OCI-LY7 (cell line): ENCODE results near the gene MORN5. TPM values are rescaled to one million over a fixed set of nuclear protein-coding genes. Genes with fewer than 3 reads are reported as not detected.

Experiments used
- BruUV-seq: library from RNA; stranded (reverse); fragments of 400-500 nt; replicated peaks from 2 replicates; lab custom pipeline; 2021; lab: Mats Ljungman, UMichigan
- CTCF ChIA-PET: fragments of 300-600 bp; sonication (Branson Sonifier 250); formaldehyde crosslinking; loops from one replicate; lab custom pipeline; 2022; ENCODE audit warnings: antibody characterized with exemption; ENCODE audit not compliant: unreplicated experiment; lab: Charles Lee
- POLR2A ChIA-PET: fragments of 300-600 bp; sonication (Branson Sonifier 250); formaldehyde crosslinking; loops from one replicate; lab custom pipeline; 2022; ENCODE audit warnings: antibody characterized with exemption; lab: Charles Lee
- DNase-seq: peaks from one replicate; pipeline ENCODE4 v3.0.0-alpha.2; 2015; ENCODE audit warnings: low spot score
- H2AFZ ChIP-seq: fragments of 200-600 bp; sonication (generic), shearing (Covaris generic); 2 replicates; pipeline ENCODE4 v1.6.1; 2014; ENCODE audit warnings: mild to moderate bottlenecking, antibody characterized with exemption, low read length, moderate library complexity
- H3K27ac ChIP-seq: fragments of 200-600 bp; sonication (generic); 2 replicates; pipeline ENCODE4 v1.5.1; 2014; ENCODE audit warnings: mixed run types, low read depth, mild to moderate bottlenecking, moderate library complexity, low read length, inconsistent platforms; ENCODE audit not compliant: poor library complexity, severe bottlenecking
- H3K36me3 ChIP-seq: fragments of 200-600 bp; sonication (generic); 2 replicates; pipeline ENCODE4 v1.6.1; 2014; ENCODE audit warnings: mild to moderate bottlenecking, antibody characterized with exemption, low read length, moderate library complexity, mixed read lengths; ENCODE audit not compliant: insufficient read depth
- H3K4me1 ChIP-seq: fragments of 200-600 bp; sonication (generic); 2 replicates; pipeline ENCODE4 v1.5.1; 2014; ENCODE audit warnings: mild to moderate bottlenecking, low read length; ENCODE audit not compliant: insufficient read depth, poor library complexity, severe bottlenecking
- H3K4me2 ChIP-seq: fragments of 200-600 bp; sonication (generic); 2 replicates; pipeline ENCODE4 v1.6.1; 2014; ENCODE audit warnings: mild to moderate bottlenecking, low read length
- H3K4me3 ChIP-seq: fragments of 200-600 bp; sonication (generic); 2 replicates; pipeline ENCODE4 v1.5.1; 2014; ENCODE audit warnings: mild to moderate bottlenecking, low read depth, low read length; ENCODE audit not compliant: poor library complexity, severe bottlenecking
- H3K79me2 ChIP-seq: fragments of 200-600 bp; sonication (generic); 2 replicates; pipeline ENCODE4 v1.6.1; 2016; ENCODE audit warnings: low read depth, mild to moderate bottlenecking, low read length, moderate library complexity, mixed read lengths; ENCODE audit not compliant: insufficient read depth
- H3K9me2 ChIP-seq: fragments of 200-600 bp; sonication (generic); 2 replicates; pipeline ENCODE4 v1.6.1; 2016; ENCODE audit warnings: mild to moderate bottlenecking, low read length, mixed read lengths; ENCODE audit not compliant: insufficient read depth
- H3K9me3 ChIP-seq: fragments of 200-600 bp; sonication (generic); 2 replicates; pipeline ENCODE4 v1.6.1; 2014; ENCODE audit warnings: mild to moderate bottlenecking, mixed run types, low read length, mixed read lengths
- H4K20me1 ChIP-seq: fragments of 200-600 bp; sonication (generic); 2 replicates; pipeline ENCODE4 v1.6.1; 2014; ENCODE audit warnings: mild to moderate bottlenecking, antibody characterized with exemption, low read length, moderate library complexity, mixed read lengths; ENCODE audit not compliant: insufficient read depth
- EZH2phosphoT487 ChIP-seq: fragments of 200-600 bp; sonication (generic); IDR thresholded peaks from 2 replicates; pipeline ENCODE4 v1.6.1; 2018; ENCODE audit warnings: low read depth, borderline replicate concordance, mild to moderate bottlenecking, mixed run types, antibody characterized with exemption, low read length, moderate library complexity, mixed read lengths
- intact Hi-C: fragments of 100-400 bp; cut with micrococcal nuclease; formaldehyde crosslinking; loops from one replicate; pipeline ENCODE4 v1.10.0; 2022; ENCODE audit not compliant: unreplicated experiment
- total RNA-seq, 2 experiments: library from RNA; depleted of rRNA in 1 of 2; stranded (reverse); fragments of >200 nt in 1 of 2; shearing (Covaris generic) in 1 of 2; gene quantifications; 2 replicates each; pipeline ENCODE4 v1.2.3, GENCODE V29; 2014 to 2022
- TF ChIP-seq, protein P1 (sequence below): fragments of 200-600 bp; sonication (generic); conservative IDR thresholded peaks from 2 replicates; pipeline ENCODE4 v1.5.1; 2014; ENCODE audit warnings: mild to moderate bottlenecking, antibody characterized with exemption, low read length, moderate library complexity, mixed read lengths

Gene MORN5
- total RNA-seq, 2 experiments from 2014 or later: not detected

DNA sequence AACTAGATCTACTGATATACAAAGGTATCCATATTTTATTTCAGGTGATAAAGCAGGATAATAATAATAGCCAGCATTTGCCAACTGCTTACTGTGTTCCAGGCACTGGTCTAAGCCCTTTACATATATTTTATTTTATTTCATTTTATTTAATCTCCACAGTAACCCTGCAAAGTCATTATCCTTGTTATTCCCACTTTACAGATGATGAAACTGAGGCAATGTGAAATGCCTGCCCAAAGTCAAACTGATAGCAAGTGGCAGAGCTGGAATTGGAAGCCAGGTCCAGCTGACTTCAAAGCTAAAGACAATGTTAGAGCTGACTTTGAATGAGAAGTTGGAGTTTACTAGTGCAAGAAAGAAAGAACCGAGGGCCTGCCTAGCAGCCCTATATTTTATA lies 24.8 kb downstream of the MORN5 start:
- no peaks in the 10 kb centered on the region for H3K9me2 ChIP-seq
- BruUV-seq: no TSS peak
- intact Hi-C loops: no loop called here
- H2AFZ ChIP-seq: no peak overlapping the region
- H4K20me1 ChIP-seq: no peaks in the 10 kb centered on the region
- CTCF ChIA-PET: no interaction called here
- POLR2A ChIA-PET: no interaction called here
- no peaks in the 10 kb centered on the region for H3K36me3 ChIP-seq
- no peak for TF ChIP-seq EZH2phosphoT487
- TF ChIP-seq, protein P1, sequence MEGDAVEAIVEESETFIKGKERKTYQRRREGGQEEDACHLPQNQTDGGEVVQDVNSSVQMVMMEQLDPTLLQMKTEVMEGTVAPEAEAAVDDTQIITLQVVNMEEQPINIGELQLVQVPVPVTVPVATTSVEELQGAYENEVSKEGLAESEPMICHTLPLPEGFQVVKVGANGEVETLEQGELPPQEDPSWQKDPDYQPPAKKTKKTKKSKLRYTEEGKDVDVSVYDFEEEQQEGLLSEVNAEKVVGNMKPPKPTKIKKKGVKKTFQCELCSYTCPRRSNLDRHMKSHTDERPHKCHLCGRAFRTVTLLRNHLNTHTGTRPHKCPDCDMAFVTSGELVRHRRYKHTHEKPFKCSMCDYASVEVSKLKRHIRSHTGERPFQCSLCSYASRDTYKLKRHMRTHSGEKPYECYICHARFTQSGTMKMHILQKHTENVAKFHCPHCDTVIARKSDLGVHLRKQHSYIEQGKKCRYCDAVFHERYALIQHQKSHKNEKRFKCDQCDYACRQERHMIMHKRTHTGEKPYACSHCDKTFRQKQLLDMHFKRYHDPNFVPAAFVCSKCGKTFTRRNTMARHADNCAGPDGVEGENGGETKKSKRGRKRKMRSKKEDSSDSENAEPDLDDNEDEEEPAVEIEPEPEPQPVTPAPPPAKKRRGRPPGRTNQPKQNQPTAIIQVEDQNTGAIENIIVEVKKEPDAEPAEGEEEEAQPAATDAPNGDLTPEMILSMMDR: no peak
- H3K79me2 ChIP-seq: no peaks in the 10 kb centered on the region
- DNase-seq: no peak
- no peaks in the 10 kb centered on the region for H3K4me1 ChIP-seq
- no peaks in the 10 kb centered on the region for H3K9me3 ChIP-seq
- no peak overlapping the region for H3K4me2 ChIP-seq
- H3K27ac ChIP-seq: no peak overlapping the region
- no peak overlapping the region for H3K4me3 ChIP-seq

DNA sequence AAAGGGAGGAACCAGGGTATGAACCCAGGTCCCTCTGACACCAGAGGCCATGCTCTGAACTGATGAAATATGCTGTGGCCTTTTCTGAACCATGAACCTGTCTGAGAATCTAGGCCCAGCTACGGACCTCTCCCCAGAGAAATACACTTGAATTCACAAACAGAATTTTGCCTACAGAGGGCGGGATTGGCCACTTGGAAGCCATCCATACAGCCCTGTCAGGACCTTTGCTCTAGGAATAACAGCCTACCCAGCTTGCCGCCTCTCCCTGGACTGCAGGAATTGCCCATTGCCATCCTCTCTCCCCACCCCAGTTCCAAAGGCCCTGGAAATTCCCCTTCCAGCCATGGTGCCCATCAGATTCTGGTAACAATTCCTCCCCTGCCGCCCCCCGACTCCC lies 26.6 kb downstream of the MORN5 start:
- no peaks in the 10 kb centered on the region for H3K4me1 ChIP-seq
- H3K9me3 ChIP-seq: no peaks in the 10 kb centered on the region
- no peaks in the 10 kb centered on the region for H3K9me2 ChIP-seq
- H3K4me2 ChIP-seq: no peak overlapping the region
- no peaks in the 10 kb centered on the region for H3K79me2 ChIP-seq
- CTCF ChIA-PET: no interaction called here
- intact Hi-C loops: no loop called here
- no peaks in the 10 kb centered on the region for H3K36me3 ChIP-seq
- BruUV-seq: no TSS peak
- POLR2A ChIA-PET: interaction anchor here (0.7 kb wide), 2 partner anchors 32 to 644 kb away, joined by 3 read pairs; no protein-coding TSS in a partner anchor
- DNase-seq: no peak
- no peak overlapping the region for H2AFZ ChIP-seq
- H4K20me1 ChIP-seq: no peaks in the 10 kb centered on the region
- TF ChIP-seq, protein P1: no peak
- no peak for TF ChIP-seq EZH2phosphoT487
- no peak overlapping the region for H3K4me3 ChIP-seq
- H3K27ac ChIP-seq: no peak overlapping the region

DNA sequence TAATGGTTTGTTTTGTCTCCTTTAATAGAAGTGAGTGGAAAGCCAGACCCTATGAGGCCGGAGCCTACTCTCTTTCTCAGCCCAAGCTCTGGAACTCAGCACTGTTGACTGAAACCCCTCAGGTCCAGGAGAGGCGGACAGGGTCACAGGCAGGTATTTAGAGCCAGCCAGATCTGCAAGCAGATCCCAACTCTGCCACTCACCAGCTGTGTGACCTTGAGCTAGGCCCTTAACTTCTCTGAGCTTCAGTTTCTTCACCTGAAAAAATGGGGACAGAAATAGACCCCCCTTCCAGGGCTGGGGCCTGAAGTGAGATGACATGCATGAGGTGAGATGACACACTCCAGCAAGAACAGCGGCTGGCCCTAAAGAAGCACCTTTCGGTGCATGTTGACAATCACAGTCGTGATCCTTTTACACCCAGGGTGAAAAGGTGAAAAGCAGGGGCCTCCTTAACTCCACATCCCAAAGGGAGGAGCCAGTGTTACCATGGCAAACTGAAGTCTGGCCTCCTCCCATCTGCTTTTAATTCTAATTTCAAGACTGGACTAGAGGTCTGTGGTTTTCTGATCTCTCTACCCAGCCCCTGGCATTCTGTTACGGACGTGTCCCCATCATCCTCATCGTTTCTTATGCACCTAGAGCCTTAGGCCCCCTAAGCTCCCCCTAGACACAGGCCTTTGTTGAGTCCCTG lies 27.2 kb downstream of the MORN5 start:
- no peak for DNase-seq
- ChIA-PET POLR2A (interaction anchor here (0.7 kb wide), 2 partner anchors 33 to 643 kb away, joined by 3 read pairs; no protein-coding TSS in a partner anchor), CTCF (no interaction called here)
- H4K20me1 ChIP-seq: no peaks in the 10 kb centered on the region
- H3K4me1 ChIP-seq: no peaks in the 10 kb centered on the region
- H3K36me3 ChIP-seq: no peaks in the 10 kb centered on the region
- no peaks in the 10 kb centered on the region for H3K79me2 ChIP-seq
- intact Hi-C loops: no loop called here
- no peak overlapping the region for H3K4me3 ChIP-seq
- no peaks in the 10 kb centered on the region for H3K9me2 ChIP-seq
- no peaks in the 10 kb centered on the region for H3K9me3 ChIP-seq
- no peak overlapping the region for H3K27ac ChIP-seq
- TF ChIP-seq, protein P1: no peak
- no peak for TF ChIP-seq EZH2phosphoT487
- BruUV-seq: no TSS peak
- no peak overlapping the region for H3K4me2 ChIP-seq
- H2AFZ ChIP-seq: no peak overlapping the region
